ENCODE measurements around the gene PSMD7. TPM values are rescaled to one million over a fixed set of nuclear protein-coding genes. Genes with fewer than 3 reads are reported as not detected.

PSMD7 gene
- total and polyA plus RNA-seq, 2 of the 4 experiments (the other 2 are of a cell fraction): 80.8 to 98.3 TPM

GRCh38 chr16:74271872-74272271 lies 24.7 kb upstream of the PSMD7 start:
- Histone ChIP-seq H3K56ac (ENCODE audit: extremely low read depth, insufficient read depth, low read length) (no peak overlapping the region), H2BK20ac (ENCODE audit: low read depth, low read length) (no peak overlapping the region), H4K8ac (ENCODE audit: low read depth in 2 of 2, low read length in 2 of 2) (no peak overlapping the region), H3K14ac (replicated peaks; ENCODE audit: low read depth, low read length) (no peak overlapping the region), H3K9me3 (ENCODE audit: control insufficient read depth, insufficient read depth, low read length) (no peaks in the 10 kb centered on the region), H3K23ac (ENCODE audit: low read depth, low read length) (no peak overlapping the region), H4K91ac (ENCODE audit: insufficient read depth, low read depth, low read length) (no peak overlapping the region), H2BK15ac (ENCODE audit: low read depth, low read length) (no peak overlapping the region), H2AFZ (replicated peaks; ENCODE audit: low read length, poor library complexity) (no peak overlapping the region), H3K18ac (ENCODE audit: low read depth, low read length) (no peak overlapping the region), H3K27me3 (ENCODE audit: control insufficient read depth, insufficient read depth, low read length) (no peaks in the 10 kb centered on the region; the same call in 1 of the 2 replicates), H3K36me3 (ENCODE audit: control insufficient read depth, insufficient read depth, low read length) (no peaks in the 10 kb centered on the region), H3K9me1 (ENCODE audit: insufficient read depth, low read length) (no peaks in the 10 kb centered on the region), H3K4me3 (ENCODE audit: insufficient read depth, low read depth, low read length) (no peak overlapping the region), H2AK5ac (ENCODE audit: low read depth, low read length) (no peak overlapping the region), H3K4me2 (ENCODE audit: low read depth, low read length) (no peak overlapping the region), H2BK120ac (ENCODE audit: low read depth, low read length) (no peak overlapping the region), H4K20me1 (ENCODE audit: insufficient read depth, low read length) (no peaks in the 10 kb centered on the region), H3K4me1 (ENCODE audit: control insufficient read depth, insufficient read depth, low read length) (no peaks in the 10 kb centered on the region), H4K5ac (ENCODE audit: low read depth, low read length) (no peak overlapping the region), H2BK5ac (ENCODE audit: low read depth, low read length, poor library complexity, severe bottlenecking) (no peak overlapping the region), H3K9ac (ENCODE audit: low read depth, low read length) (no peak overlapping the region), H2AK9ac (replicated peaks; ENCODE audit: low read depth, low read length, poor library complexity) (no peak overlapping the region), H3K79me1 (ENCODE audit: low read depth in 1 of 2, low read length in 2 of 2) (no peaks in the 10 kb centered on the region), H3K27ac (ENCODE audit: insufficient read depth, low read length) (no peak overlapping the region), H3K4ac (ENCODE audit: low read depth, low read length) (no peak overlapping the region)
- dilution Hi-C loops (cut with HindIII; ENCODE audit: low sequenced_read_pairs, unreplicated experiment): no loop called here
- in situ Hi-C loops (cut with MboI; ENCODE audit: low sequenced_read_pairs): no loop called here
- POLR2A ChIA-PET (ENCODE audit: unreplicated experiment): no interaction called here
- DNase-seq: peak; percentile 2
- TF ChIP-seq CTCF (conservative IDR thresholded peaks at IDR 0.05; ENCODE audit: low read depth, low read length) (no peak), SMC3 (IDR thresholded peaks at IDR 0.05; ENCODE audit: low read depth, low read length) (no peak), RFX5 (IDR thresholded peaks at IDR 0.05; ENCODE audit: low read depth, low read length) (no peak), FOS (IDR thresholded peaks at IDR 0.05; ENCODE audit: low read depth, low read length) (no peak), NFE2L2 (IDR thresholded peaks at IDR 0.05; ENCODE audit: low read depth, low read length) (no peak), CHD1 (IDR thresholded peaks at IDR 0.05; ENCODE audit: low read depth, low read length) (no peak), POLR2A (IDR thresholded peaks at IDR 0.05; ENCODE audit: low read depth, low read length) (no peak)
- no TSS peak for BruUV-seq (replicated peaks)
- CTCF ChIA-PET: no interaction called here
- ATAC-seq (ENCODE audit: low read depth): no peak
- no CpG with 5 or more reads among the region's 2 CpGs for WGBS, 2 experiments (ENCODE audit: extremely low coverage in 2 of 2, insufficient read length in 1 of 2)
- intact Hi-C loops (cut with micrococcal nuclease): no loop called here
